OCI-LY3 (cell line): ENCODE measurements around the gene CPT2.

Experiments
- EZH2phosphoT487 ChIP-seq: fragments of 200-600 bp; shearing (Covaris generic); IDR thresholded peaks from 2 replicates; pipeline ENCODE4 v1.6.1; 2018; ENCODE audit warnings: antibody characterized with exemption, mixed run types, low read depth
- TF ChIP-seq, protein P1 (sequence below): fragments of 200-600, 300-600 bp; sonication (generic); IDR thresholded peaks from 2 replicates; pipeline ENCODE4 v1.5.1; 2014; ENCODE audit warnings: antibody characterized with exemption, low read length, low read depth

DNA sequence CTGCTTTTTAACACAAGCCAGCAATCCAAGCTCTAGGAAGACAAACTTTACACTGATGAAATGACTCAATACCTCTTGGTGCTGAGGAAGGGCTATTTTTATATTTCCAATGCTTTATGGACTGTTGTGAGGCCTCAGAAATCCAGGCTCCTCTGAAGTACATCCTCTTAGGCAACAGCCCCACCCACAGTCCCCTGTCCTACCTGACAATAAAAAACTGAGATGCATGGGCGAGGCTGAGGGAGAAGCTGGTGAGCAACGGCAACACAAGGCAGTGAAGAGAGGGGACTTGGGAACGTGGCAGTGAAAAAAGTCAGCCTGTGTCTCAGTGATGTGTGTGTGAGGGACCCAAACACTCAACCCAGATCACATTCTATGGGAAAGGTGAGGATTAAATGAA lies 10.1 kb upstream of the CPT2 start:
- TF ChIP-seq, protein P1, sequence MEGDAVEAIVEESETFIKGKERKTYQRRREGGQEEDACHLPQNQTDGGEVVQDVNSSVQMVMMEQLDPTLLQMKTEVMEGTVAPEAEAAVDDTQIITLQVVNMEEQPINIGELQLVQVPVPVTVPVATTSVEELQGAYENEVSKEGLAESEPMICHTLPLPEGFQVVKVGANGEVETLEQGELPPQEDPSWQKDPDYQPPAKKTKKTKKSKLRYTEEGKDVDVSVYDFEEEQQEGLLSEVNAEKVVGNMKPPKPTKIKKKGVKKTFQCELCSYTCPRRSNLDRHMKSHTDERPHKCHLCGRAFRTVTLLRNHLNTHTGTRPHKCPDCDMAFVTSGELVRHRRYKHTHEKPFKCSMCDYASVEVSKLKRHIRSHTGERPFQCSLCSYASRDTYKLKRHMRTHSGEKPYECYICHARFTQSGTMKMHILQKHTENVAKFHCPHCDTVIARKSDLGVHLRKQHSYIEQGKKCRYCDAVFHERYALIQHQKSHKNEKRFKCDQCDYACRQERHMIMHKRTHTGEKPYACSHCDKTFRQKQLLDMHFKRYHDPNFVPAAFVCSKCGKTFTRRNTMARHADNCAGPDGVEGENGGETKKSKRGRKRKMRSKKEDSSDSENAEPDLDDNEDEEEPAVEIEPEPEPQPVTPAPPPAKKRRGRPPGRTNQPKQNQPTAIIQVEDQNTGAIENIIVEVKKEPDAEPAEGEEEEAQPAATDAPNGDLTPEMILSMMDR, result no peak
- no peak for TF ChIP-seq EZH2phosphoT487
